Measurements from ENCODE around the gene THAP11.

The THAP11 gene

GRCh38 chr16:67880584-67880983 is 38.5 kb downstream of the THAP11 start:
- DNase-seq, result no peak
- TF ChIP-seq, protein P1, sequence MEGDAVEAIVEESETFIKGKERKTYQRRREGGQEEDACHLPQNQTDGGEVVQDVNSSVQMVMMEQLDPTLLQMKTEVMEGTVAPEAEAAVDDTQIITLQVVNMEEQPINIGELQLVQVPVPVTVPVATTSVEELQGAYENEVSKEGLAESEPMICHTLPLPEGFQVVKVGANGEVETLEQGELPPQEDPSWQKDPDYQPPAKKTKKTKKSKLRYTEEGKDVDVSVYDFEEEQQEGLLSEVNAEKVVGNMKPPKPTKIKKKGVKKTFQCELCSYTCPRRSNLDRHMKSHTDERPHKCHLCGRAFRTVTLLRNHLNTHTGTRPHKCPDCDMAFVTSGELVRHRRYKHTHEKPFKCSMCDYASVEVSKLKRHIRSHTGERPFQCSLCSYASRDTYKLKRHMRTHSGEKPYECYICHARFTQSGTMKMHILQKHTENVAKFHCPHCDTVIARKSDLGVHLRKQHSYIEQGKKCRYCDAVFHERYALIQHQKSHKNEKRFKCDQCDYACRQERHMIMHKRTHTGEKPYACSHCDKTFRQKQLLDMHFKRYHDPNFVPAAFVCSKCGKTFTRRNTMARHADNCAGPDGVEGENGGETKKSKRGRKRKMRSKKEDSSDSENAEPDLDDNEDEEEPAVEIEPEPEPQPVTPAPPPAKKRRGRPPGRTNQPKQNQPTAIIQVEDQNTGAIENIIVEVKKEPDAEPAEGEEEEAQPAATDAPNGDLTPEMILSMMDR (IDR thresholded peaks at IDR 0.05), result no peak
- peaks cover 74 to 86% (median 81%) of the 10 kb centered on the region in 3 donors for H3K36me3 ChIP-seq
- intact Hi-C loops (cut with DNase I; ENCODE audit: low total_unique reads), result loop anchor here (5.0 to 10.0 kb wide), 2 partner anchors 46 to 162 kb away; no protein-coding TSS in a partner anchor
- no peak overlapping the region for H3K27ac ChIP-seq
- H3K4me3 ChIP-seq, result no peak overlapping the region
- H3K4me1 ChIP-seq, result peaks cover 0 to 33% (median 16%) of the 10 kb centered on the region in 4 donors
- no peaks in the 10 kb centered on the region for H3K9me3 ChIP-seq
- no peaks in the 10 kb centered on the region for H3K27me3 ChIP-seq

DNA sequence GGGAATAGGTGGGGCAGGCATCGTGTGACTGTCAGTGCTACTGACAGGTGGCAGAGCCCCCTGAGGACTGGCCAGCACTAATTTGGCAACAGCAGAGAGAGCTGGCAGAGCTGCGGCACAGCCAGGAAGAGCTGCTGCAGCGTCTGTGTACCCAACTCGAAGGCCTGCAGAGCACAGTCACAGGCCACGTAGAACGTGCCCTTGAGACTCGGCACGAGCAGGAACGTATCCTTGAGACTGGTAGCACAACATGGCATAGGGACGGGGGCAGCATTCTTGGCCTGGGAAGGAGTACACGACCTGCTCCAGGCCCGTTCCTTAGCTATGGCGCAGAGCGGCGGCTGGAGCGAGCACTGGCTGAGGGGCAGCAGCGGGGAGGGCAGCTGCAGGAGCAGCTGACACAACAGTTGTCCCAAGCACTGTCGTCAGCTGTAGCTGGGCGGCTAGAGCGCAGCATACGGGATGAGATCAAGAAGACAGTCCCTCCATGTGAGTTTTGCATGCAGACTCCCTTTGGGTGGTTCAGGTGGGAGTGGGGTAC is 39.6 kb downstream of the THAP11 start:
- DNase-seq, result no peak
- no peaks in the 10 kb centered on the region for H3K9me3 ChIP-seq

GRCh38 chr16:67882374-67883145 is 40.4 kb downstream of the THAP11 start:
- H3K36me3 ChIP-seq, result peaks cover 59 to 84% (median 66%) of the 10 kb centered on the region in 3 donors
- H3K27ac ChIP-seq, result no peak overlapping the region
- TF ChIP-seq, protein P1 (IDR thresholded peaks at IDR 0.05), result no peak
- DNase-seq, result no peak
- H3K4me3 ChIP-seq, result no peak overlapping the region
- H3K9me3 ChIP-seq, result no peaks in the 10 kb centered on the region
- H3K4me1 ChIP-seq, result peaks cover 0 to 23% (median 11%) of the 10 kb centered on the region in 4 donors
- no peaks in the 10 kb centered on the region for H3K27me3 ChIP-seq
- intact Hi-C loops (cut with DNase I; ENCODE audit: low total_unique reads), result loop anchor here (2.0 to 10.0 kb wide), 3 partner anchors 46 to 160 kb away; no protein-coding TSS in a partner anchor

More for the DNA sequence above, 39.6 kb downstream of the THAP11 start:
- peaks cover 68 to 87% (median 75%) of the 10 kb centered on the region in 3 donors for H3K36me3 ChIP-seq
- H3K4me3 ChIP-seq, result no peak overlapping the region
- TF ChIP-seq, protein P1 (IDR thresholded peaks at IDR 0.05), result no peak
- no peaks in the 10 kb centered on the region for H3K27me3 ChIP-seq
- intact Hi-C loops (cut with DNase I; ENCODE audit: low total_unique reads), result loop anchor here (2.0 to 10.0 kb wide), 3 partner anchors 47 to 161 kb away; no protein-coding TSS in a partner anchor
- peaks cover 0 to 23% (median 11%) of the 10 kb centered on the region in 4 donors for H3K4me1 ChIP-seq
- no peak overlapping the region for H3K27ac ChIP-seq

DNA sequence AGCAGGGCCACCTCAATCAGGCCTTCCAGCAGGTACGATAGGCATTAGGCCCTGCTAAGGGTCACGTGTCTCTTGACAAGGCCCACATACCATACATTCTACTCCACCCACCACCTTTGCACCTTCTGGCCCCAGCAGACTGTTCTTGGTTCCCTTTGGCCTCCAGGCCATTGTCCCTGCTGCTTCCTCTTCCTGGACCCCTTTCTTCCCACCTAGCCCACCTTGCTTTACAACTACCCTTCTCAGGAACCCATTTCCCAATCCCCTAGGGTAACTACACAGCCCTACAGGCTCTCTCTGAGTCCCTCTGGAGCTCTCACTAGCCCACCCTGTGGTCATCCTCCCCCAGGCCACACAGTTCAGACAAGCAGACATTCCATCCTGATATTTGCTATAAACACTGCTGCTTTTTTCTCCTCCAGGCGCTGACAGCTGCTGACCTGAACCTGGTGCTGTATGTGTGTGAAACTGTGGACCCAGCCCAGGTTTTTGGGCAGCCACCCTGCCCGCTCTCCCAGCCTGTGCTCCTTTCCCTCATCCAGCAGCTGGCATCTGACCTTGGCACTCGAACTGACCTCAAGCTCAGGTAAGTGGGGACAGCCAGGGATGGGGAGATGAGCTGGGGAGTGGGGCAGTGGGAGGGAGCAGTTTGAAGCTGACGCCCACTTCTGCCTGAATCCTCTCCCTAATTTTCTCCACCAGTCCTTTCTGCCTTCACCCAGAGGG is 41.2 kb downstream of the THAP11 start:
- no peak for DNase-seq
- peak overlapping the region in 1 of 2 donors; percentile 66 for H3K27ac ChIP-seq
- H3K27me3 ChIP-seq, result no peaks in the 10 kb centered on the region
- peaks cover 0 to 23% (median 11%) of the 10 kb centered on the region in 4 donors for H3K4me1 ChIP-seq
- intact Hi-C loops (cut with DNase I; ENCODE audit: low total_unique reads), result loop anchor here (2.0 to 10.0 kb wide), 3 partner anchors 45 to 159 kb away; no protein-coding TSS in a partner anchor
- peaks cover 52 to 76% (median 59%) of the 10 kb centered on the region in 3 donors for H3K36me3 ChIP-seq
- no peaks in the 10 kb centered on the region for H3K9me3 ChIP-seq
- TF ChIP-seq, protein P1 (IDR thresholded peaks at IDR 0.05), result no peak
- no peak overlapping the region for H3K4me3 ChIP-seq

GRCh38 chr16:67883872-67884261 is 41.7 kb downstream of the THAP11 start:
- Histone ChIP-seq H3K27me3 (no peaks in the 10 kb centered on the region), H3K27ac (peak overlapping the region; percentile 66), H3K36me3 (peaks cover 46 to 71% (median 53%) of the 10 kb centered on the region in 3 donors), H3K4me3 (no peak overlapping the region), H3K4me1 (peaks cover 0 to 23% (median 11%) of the 10 kb centered on the region in 4 donors), H3K9me3 (no peaks in the 10 kb centered on the region)
- DNase-seq, result peak; percentile 47 to 76
- TF ChIP-seq, protein P1 (IDR thresholded peaks at IDR 0.05), result peak; percentile 89 to 92
- intact Hi-C loops (cut with DNase I; ENCODE audit: low total_unique reads), result loop anchor here (2.0 to 10.0 kb wide), 3 partner anchors 45 to 158 kb away; no protein-coding TSS in a partner anchor
